Activated CD4-positive, alpha-beta T cell treated with anti-CD3 and anti-CD28 coated beads, Interleukin-2, amount 10 ng/mL, durations not matched to agents 24 days and 14 days (primary cell): Measurements from ENCODE around the gene DAZ2. TPM values are rescaled to one million over a fixed set of nuclear protein-coding genes. Genes with fewer than 3 reads are reported as not detected.
"Not testable (repeated sequence)": the region's sequence is repeated elsewhere in the genome, so short reads cannot be mapped to it uniquely, and the experiment has no call there.

Experiments
- DNase-seq: peaks from one replicate; pipeline ENCODE4 v3.0.0; 2022
- H3K27ac Mint-ChIP-seq: one replicate; pipeline ENCODE4 v1.8.0; 2022; ENCODE audit warnings: mild to moderate bottlenecking, mixed read lengths
- H3K27me3 Mint-ChIP-seq: one replicate; pipeline ENCODE4 v1.8.0; 2022; ENCODE audit warnings: mixed read lengths
- H3K36me3 Mint-ChIP-seq: one replicate; pipeline ENCODE4 v1.8.0; 2022; ENCODE audit warnings: low read depth, mild to moderate bottlenecking, mixed read lengths
- H3K4me1 Mint-ChIP-seq: one replicate; pipeline ENCODE4 v1.8.0; 2021; ENCODE audit warnings: mixed read lengths
- H3K4me3 Mint-ChIP-seq: one replicate; pipeline ENCODE4 v1.8.0; 2022; ENCODE audit warnings: mild to moderate bottlenecking, moderate library complexity, mixed read lengths
- H3K9me3 Mint-ChIP-seq: one replicate; pipeline ENCODE4 v1.8.0; 2021; ENCODE audit warnings: mixed read lengths
- intact Hi-C: fragments of 100-400 bp; cut with micrococcal nuclease; formaldehyde crosslinking; loops from one replicate; pipeline ENCODE4 v1.15.1; 2023
- total RNA-seq: library from RNA; stranded (reverse); gene quantifications from 2 replicates; pipeline ENCODE4 v1.2.3, GENCODE V29; 2022

The DAZ2 gene
- total RNA-seq: not detected in 2 replicates

GRCh38 chrY:23219233-23219632, at the start of gene DAZ2:
Gene DAZ2 (plus strand): TSS chrY:23219533. CDS start chrY:23219741, 208 bp downstream.
- intact Hi-C loops, H3K27ac Mint-ChIP-seq, DNase-seq, H3K4me3 Mint-ChIP-seq, H3K4me1 Mint-ChIP-seq, H3K9me3 Mint-ChIP-seq, H3K36me3 Mint-ChIP-seq, H3K27me3 Mint-ChIP-seq: not testable (repeated sequence)

- not testable (repeated sequence) for H3K4me3 Mint-ChIP-seq
Measured at GRCh38 chrY:23198908-23199307, 20.4 kb upstream of the DAZ2 start, which contains the start of gene DAZ1. Gene DAZ1 (minus strand): TSS chrY:23199008. CDS start chrY:23198800, 208 bp downstream.

GRCh38 chrY:23207455-23207854, 11.9 kb upstream of the DAZ2 start:
- H3K4me3 Mint-ChIP-seq, H3K27me3 Mint-ChIP-seq, H3K9me3 Mint-ChIP-seq, H3K36me3 Mint-ChIP-seq, H3K4me1 Mint-ChIP-seq, DNase-seq, H3K27ac Mint-ChIP-seq, intact Hi-C loops: not testable (repeated sequence)

More at GRCh38 chrY:23198908-23199307, 20.4 kb upstream of the DAZ2 start, which contains the start of gene DAZ1:
- intact Hi-C loops, H3K9me3 Mint-ChIP-seq, H3K4me1 Mint-ChIP-seq, H3K27me3 Mint-ChIP-seq, DNase-seq, H3K36me3 Mint-ChIP-seq, H3K27ac Mint-ChIP-seq: not testable (repeated sequence)

- H3K27ac Mint-ChIP-seq, intact Hi-C loops, H3K4me3 Mint-ChIP-seq, H3K9me3 Mint-ChIP-seq, H3K36me3 Mint-ChIP-seq, DNase-seq, H3K27me3 Mint-ChIP-seq, H3K4me1 Mint-ChIP-seq: not testable (repeated sequence)
Measured at GRCh38 chrY:23209802-23210495, 9.4 kb upstream of the DAZ2 start.

GRCh38 chrY:23210681-23211080, 8.7 kb upstream of the DAZ2 start:
- H3K27ac Mint-ChIP-seq, H3K9me3 Mint-ChIP-seq, DNase-seq, intact Hi-C loops, H3K4me1 Mint-ChIP-seq, H3K4me3 Mint-ChIP-seq, H3K36me3 Mint-ChIP-seq, H3K27me3 Mint-ChIP-seq: not testable (repeated sequence)

Other genes starting within 250 kb of the DAZ2 start
- gene BPY2, start 235.3 kb upstream of the DAZ2 start, total RNA-seq: not detected in 2 replicates
- not detected in 2 replicates for gene DAZ1, start 20.5 kb upstream of the DAZ2 start, total RNA-seq